ENCODE results near the gene ATF6. TPM values are rescaled to one million over a fixed set of nuclear protein-coding genes. Genes with fewer than 3 reads are reported as not detected.

ATF6 gene
- total and polyA plus RNA-seq, 2 of the 8 experiments (the other 6 are each of a cell fraction or from before 2014, with no cell fraction given) = 4.6 to 10.0 TPM

DNA sequence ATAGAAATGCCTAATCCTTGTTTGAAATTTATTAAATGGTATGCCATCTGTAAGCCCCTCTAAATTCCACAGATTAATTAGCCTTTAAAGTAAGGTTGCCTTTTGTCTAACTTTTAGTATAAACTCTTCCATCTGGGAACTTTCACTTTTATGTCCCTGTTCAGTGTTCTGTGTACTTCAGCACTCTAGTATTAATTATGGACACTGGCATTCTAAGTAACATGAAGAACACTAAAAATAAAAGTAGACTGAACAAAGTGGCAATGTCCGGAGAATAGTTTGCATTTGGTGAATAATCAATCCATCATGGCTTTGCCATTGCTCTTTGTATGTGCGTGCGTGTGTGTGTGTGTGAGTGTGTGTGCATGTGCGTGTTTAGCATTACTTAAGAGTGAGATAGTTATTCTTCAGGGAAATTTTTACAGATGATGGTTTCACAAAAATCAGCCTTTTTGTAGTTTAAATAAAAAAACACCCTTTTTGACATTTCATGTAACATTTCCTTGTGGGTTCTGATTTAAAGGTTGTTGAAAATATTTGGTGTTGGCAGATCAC lies 51.1 kb downstream of the ATF6 start (continued):
- no peak for TF ChIP-seq CREB1 (IDR thresholded peaks at IDR 0.05)
- no peak for TF ChIP-seq SIX5 (IDR thresholded peaks at IDR 0.05; ENCODE audit: low read depth, low read length)
- no peak for TF ChIP-seq EZH2 (IDR thresholded peaks at IDR 0.05; ENCODE audit: low read depth, low read length, severe bottlenecking)
- no peak for TF ChIP-seq POU5F1 (IDR thresholded peaks at IDR 0.05; ENCODE audit: low read depth, low read length)

Measured in H1 (cell line).